ENCODE results near the gene PDE4B.
A peak's percentile ranks its signal among the peaks of the same experiment; 100 is the strongest.

The PDE4B gene

GRCh38 chr1:65792669-65793358 lies at the start of gene PDE4B:
Gene PDE4B (plus strand): TSS chr1:65792895.
- DNase-seq, result no peak

- no peak for DNase-seq
Observed at GRCh38 chr1:65744731-65745130, 48.0 kb upstream of the PDE4B start.

GRCh38 chr1:65751961-65752360 lies 40.7 kb upstream of the PDE4B start:
- DNase-seq, result no peak

- no peak for DNase-seq
Observed at GRCh38 chr1:65756616-65757015, 36.1 kb upstream of the PDE4B start.

GRCh38 chr1:65757531-65757930 lies 35.2 kb upstream of the PDE4B start:
- no peak for DNase-seq

- no peak for DNase-seq
Observed at GRCh38 chr1:65758128-65758527, 34.6 kb upstream of the PDE4B start.

- no peak for DNase-seq
Observed at GRCh38 chr1:65759516-65759915, 33.2 kb upstream of the PDE4B start.

- no peak for DNase-seq
Observed at GRCh38 chr1:65762081-65762862, 30.4 kb upstream of the PDE4B start.

- no peak for DNase-seq
Observed at GRCh38 chr1:65764052-65764451, 28.6 kb upstream of the PDE4B start.

GRCh38 chr1:65765631-65766030 lies 27.1 kb upstream of the PDE4B start:
- DNase-seq, result no peak

- no peak for DNase-seq
Observed at GRCh38 chr1:65769636-65770035, 23.1 kb upstream of the PDE4B start.

- DNase-seq, result no peak
Observed at GRCh38 chr1:65772607-65773006, 20.1 kb upstream of the PDE4B start.

GRCh38 chr1:65773391-65774123 lies 19.1 kb upstream of the PDE4B start:
- no peak for DNase-seq

GRCh38 chr1:65788762-65789161 lies 3.9 kb upstream of the PDE4B start:
- no peak for DNase-seq

GRCh38 chr1:65791396-65791795 lies 1.3 kb upstream of the PDE4B start:
- no peak for DNase-seq

- DNase-seq, result no peak
Observed at GRCh38 chr1:65791801-65792668, 660 bp upstream of the PDE4B start.

GRCh38 chr1:65793359-65793732 lies 651 bp downstream of the PDE4B start:
- no peak for DNase-seq

GRCh38 chr1:65795311-65795710 lies 2.6 kb downstream of the PDE4B start:
- no peak for DNase-seq

- no peak for DNase-seq
Observed at GRCh38 chr1:65799601-65800000, 6.9 kb downstream of the PDE4B start.

GRCh38 chr1:65804584-65804983 lies 11.9 kb downstream of the PDE4B start:
- no peak for DNase-seq

- DNase-seq, result peak; percentile 63
Observed at GRCh38 chr1:65812065-65812464, 19.4 kb downstream of the PDE4B start.

GRCh38 chr1:65813956-65814355 lies 21.3 kb downstream of the PDE4B start:
- DNase-seq, result no peak

GRCh38 chr1:65814752-65815151 lies 22.1 kb downstream of the PDE4B start:
- DNase-seq, result no peak
